HG02884 (cell line): ENCODE data around the gene JAZF1.

Experiments used
- ATAC-seq: cut with Tn5 transposase; IDR thresholded peaks from one replicate; pipeline ENCODE4 v1.9.1; 2021; ENCODE audit warnings: mild to moderate bottlenecking, moderate library complexity; ENCODE audit not compliant: unreplicated experiment

The JAZF1 gene

GRCh38 chr7:28168393-28169158 is 12.0 kb downstream of the JAZF1 start:
- no peak for ATAC-seq

- ATAC-seq, result no peak
Measured at GRCh38 chr7:28166982-28167715, 13.4 kb downstream of the JAZF1 start.

GRCh38 chr7:28165961-28166955 is 14.3 kb downstream of the JAZF1 start:
- no peak for ATAC-seq

- no peak for ATAC-seq
Measured at GRCh38 chr7:28165261-28165660, 15.3 kb downstream of the JAZF1 start.

- no peak for ATAC-seq
Measured at GRCh38 chr7:28163949-28164348, 16.6 kb downstream of the JAZF1 start.

GRCh38 chr7:28161331-28161730 is 19.3 kb downstream of the JAZF1 start:
- ATAC-seq, result no peak

GRCh38 chr7:28160551-28160991 is 20.0 kb downstream of the JAZF1 start:
- no peak for ATAC-seq

GRCh38 chr7:28157831-28158416 is 22.7 kb downstream of the JAZF1 start:
- no peak for ATAC-seq

- no peak for ATAC-seq
Measured at GRCh38 chr7:28157076-28157745, 23.4 kb downstream of the JAZF1 start.

- ATAC-seq, result no peak
Measured at GRCh38 chr7:28156401-28156800, 24.2 kb downstream of the JAZF1 start.

GRCh38 chr7:28155964-28156363 is 24.6 kb downstream of the JAZF1 start:
- ATAC-seq, result no peak

- peak; percentile 71 for ATAC-seq
Measured at GRCh38 chr7:28155019-28155660, 25.5 kb downstream of the JAZF1 start.

- ATAC-seq, result no peak
Measured at GRCh38 chr7:28152594-28152993, 28.0 kb downstream of the JAZF1 start.

- ATAC-seq, result no peak
Measured at GRCh38 chr7:28151965-28152364, 28.6 kb downstream of the JAZF1 start.

GRCh38 chr7:28149291-28150101 is 31.1 kb downstream of the JAZF1 start:
- ATAC-seq, result peak; percentile 58

GRCh38 chr7:28145931-28146330 is 34.7 kb downstream of the JAZF1 start:
- no peak for ATAC-seq

GRCh38 chr7:28145090-28145626 is 35.4 kb downstream of the JAZF1 start:
- no peak for ATAC-seq

- ATAC-seq, result no peak
Measured at GRCh38 chr7:28144266-28144665, 36.3 kb downstream of the JAZF1 start.

- ATAC-seq, result no peak
Measured at GRCh38 chr7:28142650-28143049, 37.9 kb downstream of the JAZF1 start.
